ENCODE results near the gene DENND1A.

Gene DENND1A

GRCh38 chr9:123552530-123552929 is 377.4 kb downstream of the DENND1A start:
- DNase-seq: no peak

DNA sequence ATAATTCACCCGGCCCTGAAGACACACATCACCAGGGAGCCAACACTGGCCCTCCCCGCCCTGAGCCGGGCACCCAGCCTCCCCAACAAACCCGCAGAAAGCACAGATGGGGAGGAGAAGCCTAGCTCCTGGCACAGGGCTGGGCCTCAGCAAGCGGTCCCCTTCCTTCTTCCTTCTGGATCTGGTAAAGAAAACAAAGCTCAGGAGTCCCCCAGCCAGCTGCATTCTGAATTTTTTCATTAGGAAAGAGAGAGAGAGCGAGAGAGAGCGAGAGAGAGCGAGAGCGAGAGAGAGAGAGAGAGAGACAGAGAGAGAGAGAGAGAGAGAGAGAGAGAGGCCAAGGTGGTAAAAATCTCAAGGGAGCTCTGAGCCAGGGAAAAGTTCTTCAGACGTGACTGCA is 378.2 kb downstream of the DENND1A start:
- DNase-seq: no peak

DNA sequence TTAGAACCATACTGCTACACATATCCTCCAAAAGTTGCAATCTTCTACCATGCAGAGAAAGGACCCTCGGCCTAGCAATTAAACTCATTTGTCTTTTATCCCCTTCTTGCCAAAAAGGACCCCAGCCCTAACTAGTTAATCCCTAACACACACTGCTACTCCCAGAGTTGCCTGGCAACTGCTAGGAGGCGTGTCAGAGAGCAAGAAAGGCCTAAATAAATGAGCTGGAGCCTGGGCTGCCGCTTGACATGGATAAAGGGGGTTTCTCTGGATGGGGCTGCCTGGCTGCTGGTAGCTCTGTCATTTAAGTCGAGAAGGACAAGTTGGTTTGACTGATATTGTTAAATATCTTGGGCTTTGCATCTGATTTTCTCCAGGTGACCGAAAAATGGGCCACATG is 379.1 kb downstream of the DENND1A start:
- DNase-seq: no peak

GRCh38 chr9:123550012-123550411 is 379.9 kb downstream of the DENND1A start:
- no peak for DNase-seq

DNA sequence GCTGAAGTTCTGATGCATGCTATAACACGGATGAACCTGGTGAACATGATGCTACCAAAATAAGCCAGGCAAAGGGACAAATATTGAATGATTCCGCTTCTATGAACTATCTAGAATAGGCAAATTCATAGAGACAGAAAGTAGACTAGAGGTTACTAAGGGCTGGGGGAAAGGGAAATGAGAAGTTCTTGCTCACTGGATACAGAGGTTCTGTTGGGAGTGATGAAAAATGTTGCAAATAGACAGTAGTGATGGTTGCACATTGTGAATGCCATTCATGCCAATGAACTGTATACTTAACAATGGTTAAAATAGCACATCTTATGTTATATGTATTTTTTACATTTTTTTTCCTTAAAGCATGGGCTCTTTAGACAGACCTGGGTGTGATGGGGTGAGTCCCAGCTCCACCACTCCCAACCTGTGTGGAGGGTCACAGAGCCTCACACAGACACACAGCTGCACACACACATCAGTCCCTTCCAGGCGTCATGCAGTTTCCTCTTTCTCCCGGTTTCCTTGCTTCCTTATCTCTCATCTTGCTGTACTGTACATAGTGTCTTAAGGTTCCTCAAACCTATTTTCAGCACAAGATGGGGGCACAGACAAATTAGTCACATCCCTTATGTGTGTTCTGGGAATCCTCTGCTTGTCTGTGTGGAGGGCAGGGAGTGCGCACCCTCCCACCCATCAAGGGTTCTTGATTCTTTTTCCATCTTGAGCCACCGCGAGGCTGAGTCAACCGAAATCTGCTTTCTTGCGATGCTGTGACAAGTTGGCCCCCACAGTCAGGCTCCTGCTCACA is 381.0 kb downstream of the DENND1A start:
- DNase-seq: no peak

- DNase-seq: peak; percentile 16 to 37
These were observed 385.7 kb downstream of the DENND1A start for GRCh38 chr9:123544007-123544827.

DNA sequence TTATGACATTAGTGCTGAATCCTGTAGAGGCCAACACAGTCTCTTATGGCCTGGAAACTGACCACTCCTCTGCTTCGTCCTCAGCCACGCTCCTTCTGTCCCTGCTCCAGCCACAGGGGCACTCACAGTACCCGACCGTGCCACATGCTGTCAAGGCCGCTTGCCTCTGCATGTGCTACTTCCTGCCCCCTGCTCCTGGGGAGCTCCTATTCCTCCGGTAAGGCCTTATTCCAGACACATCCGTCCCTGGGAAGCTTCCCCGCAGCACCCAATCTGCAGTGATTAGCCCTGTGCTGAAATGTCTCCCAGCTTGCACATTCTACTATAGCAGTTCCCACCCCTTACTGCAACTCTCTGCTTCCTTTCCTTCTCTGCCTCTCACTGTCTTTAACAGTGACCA is 386.4 kb downstream of the DENND1A start:
- no peak for DNase-seq

DNA sequence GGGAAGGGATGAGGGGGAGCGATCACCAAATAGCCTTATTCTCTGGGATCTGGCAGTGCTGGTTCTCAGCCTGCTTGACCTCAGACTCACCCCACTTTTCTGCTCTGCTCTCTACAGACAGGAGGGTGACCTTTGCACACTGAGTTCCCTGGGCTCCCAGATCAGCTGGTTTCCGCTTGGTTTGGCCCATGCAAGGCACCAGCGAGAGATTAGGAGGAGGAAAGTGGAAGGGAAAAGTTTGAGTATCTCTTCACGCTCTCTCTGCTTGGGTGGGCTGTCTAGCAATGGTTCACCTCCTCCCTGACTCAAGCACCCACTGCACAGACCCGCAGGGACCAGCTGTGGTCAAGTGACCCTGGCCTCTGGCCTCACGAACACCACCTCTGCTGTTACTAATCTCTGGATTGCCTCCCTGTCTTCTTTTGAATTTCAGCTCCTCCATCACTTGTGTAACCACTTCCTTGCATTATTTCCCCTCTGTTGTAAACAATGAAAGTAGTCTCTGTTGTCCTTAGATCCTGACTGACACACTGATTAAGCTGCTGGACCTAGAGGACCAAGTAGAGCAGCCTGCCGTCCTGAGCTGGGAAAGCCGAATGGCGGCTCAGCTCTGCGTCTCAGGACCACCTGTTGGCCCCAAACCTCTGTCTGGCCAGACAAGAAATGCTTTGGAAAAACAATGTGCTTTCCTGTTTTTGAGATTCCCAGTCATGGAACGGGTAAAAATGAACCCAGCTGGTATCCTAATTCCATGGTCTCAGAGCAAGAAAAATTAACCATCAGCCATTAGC is 387.3 kb downstream of the DENND1A start:
- DNase-seq: no peak

DNA sequence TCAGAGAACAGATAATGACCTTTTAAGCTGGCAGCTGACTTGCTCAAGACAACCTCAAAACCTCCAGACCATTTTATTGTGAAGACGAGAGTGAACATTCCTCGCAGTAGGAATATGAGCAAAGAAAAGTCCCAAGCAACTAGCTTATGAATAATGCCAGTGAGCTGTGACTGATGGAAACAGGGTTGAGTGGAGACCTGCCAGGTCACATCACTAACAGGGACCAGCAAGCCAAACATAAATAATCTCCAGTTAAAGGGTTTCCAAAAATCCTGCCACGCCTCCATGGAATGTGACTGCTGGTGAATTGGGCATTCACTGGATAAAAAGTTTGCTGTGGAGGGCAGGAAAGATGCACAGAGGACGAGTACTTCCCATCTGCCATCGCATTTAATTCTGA is 388.5 kb downstream of the DENND1A start:
- DNase-seq: no peak

DNA sequence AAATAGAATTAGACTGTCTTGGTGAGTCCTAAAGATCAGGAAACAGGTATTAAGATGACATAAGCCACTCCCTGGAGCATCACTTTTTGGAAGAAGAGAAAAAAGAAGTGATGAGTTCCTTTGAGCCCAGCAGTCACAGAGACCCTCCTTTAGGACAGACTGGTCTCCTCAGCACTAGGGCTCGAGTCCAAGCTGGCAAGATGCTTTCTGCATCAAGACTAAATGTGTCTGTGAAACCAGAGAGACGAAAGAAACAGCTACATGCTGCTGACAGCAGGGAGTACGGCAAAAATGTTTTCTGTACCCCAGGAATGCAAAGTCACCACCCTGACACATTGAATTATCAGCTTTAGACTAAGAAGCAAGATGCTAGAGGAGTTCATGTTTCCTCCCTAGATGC is 389.5 kb downstream of the DENND1A start:
- no peak for DNase-seq

- DNase-seq: no peak
These were observed 392.1 kb downstream of the DENND1A start for GRCh38 chr9:123537809-123538208.

DNA sequence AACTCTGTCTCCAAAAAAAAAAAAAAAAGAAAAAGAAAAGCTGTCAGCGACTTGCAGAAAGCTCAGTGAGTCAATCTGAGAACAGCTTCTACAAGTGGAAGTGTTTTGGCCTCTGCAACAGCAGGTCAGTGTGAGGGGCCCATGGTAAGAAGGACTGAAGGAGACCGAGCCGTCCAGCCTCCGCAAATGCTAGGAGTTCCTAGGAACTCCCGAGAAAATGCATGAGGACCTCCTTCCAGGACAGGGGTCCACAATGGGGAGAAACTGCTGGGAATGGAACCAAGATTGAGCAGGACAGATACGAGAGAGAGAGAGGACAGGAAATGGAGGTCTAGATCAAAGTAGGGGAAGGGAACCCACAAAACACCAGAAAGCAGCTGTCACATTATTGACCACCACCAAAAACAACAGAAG is 393.5 kb downstream of the DENND1A start:
- DNase-seq: no peak

DNA sequence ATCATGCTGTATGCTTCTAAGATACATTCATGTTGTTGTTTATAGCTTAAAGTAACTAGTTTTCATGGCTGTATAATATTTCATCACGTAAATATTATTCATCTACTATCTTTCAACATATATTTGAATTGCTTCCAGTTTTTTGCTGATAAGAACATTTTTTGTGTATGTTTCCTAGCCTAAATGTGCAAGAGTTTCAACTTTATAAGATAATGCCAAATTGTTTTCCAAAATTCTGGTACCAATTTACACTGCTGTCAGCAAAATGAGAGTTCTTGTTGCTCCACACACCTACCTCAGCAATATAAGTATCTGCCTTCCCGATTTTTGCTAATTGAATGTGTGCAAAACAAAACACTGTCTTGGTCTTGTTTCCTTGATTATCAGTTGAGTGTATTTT is 395.6 kb downstream of the DENND1A start:
- DNase-seq: no peak

GRCh38 chr9:123530244-123530643 is 399.7 kb downstream of the DENND1A start:
- DNase-seq: no peak

- DNase-seq: no peak
These were observed 401.4 kb downstream of the DENND1A start for GRCh38 chr9:123528501-123528900.

- no peak for DNase-seq
These were observed 401.9 kb downstream of the DENND1A start for GRCh38 chr9:123527981-123528380.

GRCh38 chr9:123525957-123526356 is 404.0 kb downstream of the DENND1A start:
- DNase-seq: no peak

GRCh38 chr9:123525424-123525823 is 404.5 kb downstream of the DENND1A start:
- DNase-seq: no peak

GRCh38 chr9:123524866-123525265 is 405.1 kb downstream of the DENND1A start:
- no peak for DNase-seq

- DNase-seq: no peak
These were observed 406.1 kb downstream of the DENND1A start for GRCh38 chr9:123523845-123524244.

DNA sequence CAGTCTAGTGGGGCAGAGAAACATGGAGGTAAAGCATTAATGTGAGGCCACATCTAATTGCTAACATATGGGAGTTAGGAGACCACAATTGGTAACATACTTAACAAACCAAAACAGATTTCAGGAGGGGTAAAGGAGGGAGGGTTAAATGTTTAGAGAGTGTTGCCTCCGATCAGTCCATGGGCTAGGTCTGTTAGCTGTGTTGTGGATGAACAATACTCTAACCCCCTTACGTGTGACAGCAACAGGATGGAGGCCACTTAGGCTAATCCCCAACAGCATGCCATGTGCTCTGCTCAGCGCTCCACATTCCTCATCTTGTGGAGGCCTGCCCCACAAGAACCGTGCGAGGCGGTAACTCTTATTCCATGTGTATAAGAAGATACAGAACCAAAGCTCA is 406.9 kb downstream of the DENND1A start:
- no peak for DNase-seq

- no peak for DNase-seq
These were observed 407.7 kb downstream of the DENND1A start for GRCh38 chr9:123522251-123522650.

GRCh38 chr9:123518338-123518737 is 411.6 kb downstream of the DENND1A start:
- no peak for DNase-seq

Measured in AML-193 (cell line).